ENCODE data around the gene VCL.

Gene VCL

GRCh38 chr10:73970845-73971244 lies 27.1 kb upstream of the VCL start:
- H3K4me3 ChIP-seq (ENCODE audit: low read depth, low read length) = no peak overlapping the region
- DNase-seq (ENCODE audit: low read depth) = no peak

GRCh38 chr10:73971636-73972354 lies 26.1 kb upstream of the VCL start:
- no peak overlapping the region for H3K4me3 ChIP-seq (ENCODE audit: low read depth, low read length)
- no peak for DNase-seq (ENCODE audit: low read depth)

GRCh38 chr10:73973427-73973826 lies 24.5 kb upstream of the VCL start:
- DNase-seq (ENCODE audit: low read depth) = no peak
- no peak overlapping the region for H3K4me3 ChIP-seq (ENCODE audit: low read depth, low read length)

GRCh38 chr10:73974309-73974946 lies 23.5 kb upstream of the VCL start:
- H3K4me3 ChIP-seq (ENCODE audit: low read depth, low read length) = no peak overlapping the region
- no peak for DNase-seq (ENCODE audit: low read depth)

GRCh38 chr10:73975388-73975787 lies 22.5 kb upstream of the VCL start:
- no peak overlapping the region for H3K4me3 ChIP-seq (ENCODE audit: low read depth, low read length)
- no peak for DNase-seq (ENCODE audit: low read depth)

GRCh38 chr10:73979141-73979808 lies 18.6 kb upstream of the VCL start:
- H3K4me3 ChIP-seq (ENCODE audit: low read depth, low read length) = no peak overlapping the region
- DNase-seq (ENCODE audit: low read depth) = no peak

- H3K4me3 ChIP-seq (ENCODE audit: low read depth, low read length) = no peak overlapping the region
- DNase-seq (ENCODE audit: low read depth) = no peak
Measured at GRCh38 chr10:73979809-73980433, 18.0 kb upstream of the VCL start.

GRCh38 chr10:73981812-73982211 lies 16.1 kb upstream of the VCL start:
- no peak overlapping the region for H3K4me3 ChIP-seq (ENCODE audit: low read depth, low read length)
- DNase-seq (ENCODE audit: low read depth) = no peak

GRCh38 chr10:73983096-73984047 lies 14.5 kb upstream of the VCL start:
- no peak for DNase-seq (ENCODE audit: low read depth)
- H3K4me3 ChIP-seq (ENCODE audit: low read depth, low read length) = no peak overlapping the region

- DNase-seq (ENCODE audit: low read depth) = no peak
Measured at GRCh38 chr10:73989594-73990150, 8.2 kb upstream of the VCL start.

GRCh38 chr10:73991203-73991883 lies 6.6 kb upstream of the VCL start:
- H3K4me3 ChIP-seq (ENCODE audit: low read depth, low read length) = no peak overlapping the region
- no peak for DNase-seq (ENCODE audit: low read depth)

More at GRCh38 chr10:73989594-73990150, 8.2 kb upstream of the VCL start:
- no peak overlapping the region for H3K4me3 ChIP-seq (ENCODE audit: low read depth, low read length)

GRCh38 chr10:73991884-73992245 lies 6.1 kb upstream of the VCL start:
- no peak for DNase-seq (ENCODE audit: low read depth)
- no peak overlapping the region for H3K4me3 ChIP-seq (ENCODE audit: low read depth, low read length)

GRCh38 chr10:73992899-73993788 lies 4.8 kb upstream of the VCL start:
- DNase-seq (ENCODE audit: low read depth) = no peak
- H3K4me3 ChIP-seq (ENCODE audit: low read depth, low read length) = no peak overlapping the region

- DNase-seq (ENCODE audit: low read depth) = no peak
Measured at GRCh38 chr10:73995035-73995358, 2.9 kb upstream of the VCL start.

GRCh38 chr10:73997461-73997786 lies 492 bp upstream of the VCL start:
- H3K4me3 ChIP-seq (ENCODE audit: low read depth, low read length) = peak overlapping the region; percentile 52
- DNase-seq (ENCODE audit: low read depth) = no peak

More at GRCh38 chr10:73995035-73995358, 2.9 kb upstream of the VCL start:
- no peak overlapping the region for H3K4me3 ChIP-seq (ENCODE audit: low read depth, low read length)

- DNase-seq (ENCODE audit: low read depth) = no peak
- H3K4me3 ChIP-seq (ENCODE audit: low read depth, low read length) = peak overlapping the region; percentile 97
Measured at GRCh38 chr10:73998623-73998928, 660 bp downstream of the VCL start.

GRCh38 chr10:73998929-73999691 lies 1.2 kb downstream of the VCL start:
- peak; percentile 57 for DNase-seq (ENCODE audit: low read depth)
- H3K4me3 ChIP-seq (ENCODE audit: low read depth, low read length) = peak overlapping the region; percentile 97
